HT-29 (cell line): ENCODE results near the gene SPINK5. TPM values are rescaled to one million over a fixed set of nuclear protein-coding genes. Genes with fewer than 3 reads are reported as not detected.
A peak's percentile ranks its signal among the peaks of the same experiment; 100 is the strongest.

ENCODE experiments used
- DNase-seq: peaks from one replicate; pipeline ENCODE4 v3.0.0-alpha.2; 2015; ENCODE audit warnings: low spot score
- total RNA-seq: library from RNA; depleted of rRNA; stranded (reverse); fragments of >200 nt; shearing (Covaris generic); gene quantifications from 2 replicates; pipeline ENCODE4 v1.2.3, GENCODE V29; 2014; rRNA removed

The SPINK5 gene
- total RNA-seq, 1 experiment from 2014 or later: 0.76 TPM

GRCh38 chr5:148172377-148172776 lies 108.6 kb downstream of the SPINK5 start:
- DNase-seq: no peak

GRCh38 chr5:148176480-148176879 lies 112.7 kb downstream of the SPINK5 start:
- no peak for DNase-seq

GRCh38 chr5:148177207-148177606 lies 113.4 kb downstream of the SPINK5 start:
- DNase-seq: no peak

- DNase-seq: peak; percentile 72
Measured at GRCh38 chr5:148179234-148179824, 115.5 kb downstream of the SPINK5 start.

- DNase-seq: no peak
Measured at GRCh38 chr5:148186248-148187003, 122.6 kb downstream of the SPINK5 start.

Other genes with a start within 250 kb of the SPINK5 start
- gene SPINK1, start 232.3 kb upstream of the SPINK5 start, total RNA-seq: 21.4 and 22.5 TPM in 2 replicates
- not detected in 2 replicates for gene SCGB3A2, start 185.3 kb upstream of the SPINK5 start, total RNA-seq
- not detected in 2 replicates for gene C5orf46, start 157.4 kb upstream of the SPINK5 start, total RNA-seq
- not detected in 2 replicates for gene SPINK14, start 104.6 kb downstream of the SPINK5 start, total RNA-seq
- not detected in 2 replicates for gene SPINK6, start 139.1 kb downstream of the SPINK5 start, total RNA-seq
- not detected in 2 replicates for gene MARCOL, start 174.5 kb downstream of the SPINK5 start, total RNA-seq
- gene SPINK13, start 204.8 kb downstream of the SPINK5 start, total RNA-seq: not detected in 2 replicates
- not detected in 2 replicates for gene SPINK7, start 248.4 kb downstream of the SPINK5 start, total RNA-seq